ENCODE results near the gene CADPS2. TPM values are rescaled to one million over a fixed set of nuclear protein-coding genes. Genes with fewer than 3 reads are reported as not detected.

Gene CADPS2
- total RNA-seq, 4 donors from 2014 or later: 27.7 to 46.2 (median 32.6) TPM

GRCh38 chr7:122305475-122306319, 580.6 kb downstream of the CADPS2 start:
- Histone ChIP-seq H3K27ac (no peak overlapping the region), H3K9me3 (no peaks in the 10 kb centered on the region), H3K4me3 (replicated peaks in 1 of 3) (peak overlapping the region in 1 of 3 donors; percentile 3), H3K4me1 (peaks cover 28 to 43% of the 10 kb centered on the region in 2 donors), H3K36me3 (no peaks in the 10 kb centered on the region), H3K27me3 (peaks cover 95% of the 10 kb centered on the region)
- TF ChIP-seq POLR2A (IDR thresholded peaks at IDR 0.05): no peak
- TF ChIP-seq CTCF (IDR thresholded peaks at IDR 0.05): no peak
- peak in 1 of 2 donors; percentile 19 for DNase-seq
- intact Hi-C loops (cut with DNase I): no loop called here
- WGBS, 2 donors: 3% methylated on average over 18 to 39 of the region's 65 CpGs

DNA sequence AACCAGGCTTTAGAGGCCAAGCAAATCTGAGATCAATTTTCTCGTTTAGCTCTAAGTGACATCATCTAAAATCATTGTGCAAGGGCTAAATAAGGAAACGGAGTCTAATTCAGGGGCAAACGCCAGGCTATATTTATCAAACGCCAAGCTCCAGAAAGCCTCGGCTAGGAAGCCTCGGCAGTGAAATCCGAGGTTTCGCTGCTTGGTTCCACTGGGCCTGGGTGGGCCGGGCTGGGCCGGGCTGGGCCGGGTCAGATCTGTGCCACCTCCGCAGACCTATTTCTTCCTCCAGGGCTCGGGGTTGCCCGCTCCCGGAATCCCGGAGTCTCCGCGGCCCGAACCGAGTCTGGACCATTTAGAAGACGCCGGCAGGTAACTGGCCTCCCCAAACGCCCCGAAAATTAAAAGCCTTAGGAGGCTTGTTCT, 581.3 kb downstream of the CADPS2 start:
- H3K27ac ChIP-seq: no peak overlapping the region
- intact Hi-C loops (cut with DNase I): no loop called here
- H3K4me3 ChIP-seq (replicated peaks in 1 of 3): peak overlapping the region in 1 of 3 donors; percentile 3
- H3K9me3 ChIP-seq: no peaks in the 10 kb centered on the region
- no peak for DNase-seq
- H3K36me3 ChIP-seq: no peaks in the 10 kb centered on the region
- peaks cover 27 to 42% of the 10 kb centered on the region in 2 donors for H3K4me1 ChIP-seq
- TF ChIP-seq CTCF (IDR thresholded peaks at IDR 0.05) (no peak), POLR2A (IDR thresholded peaks at IDR 0.05) (no peak)
- peaks cover 95% of the 10 kb centered on the region for H3K27me3 ChIP-seq
- WGBS, 2 donors: 5% methylated on average over 9 to 17 of the region's 24 CpGs

DNA sequence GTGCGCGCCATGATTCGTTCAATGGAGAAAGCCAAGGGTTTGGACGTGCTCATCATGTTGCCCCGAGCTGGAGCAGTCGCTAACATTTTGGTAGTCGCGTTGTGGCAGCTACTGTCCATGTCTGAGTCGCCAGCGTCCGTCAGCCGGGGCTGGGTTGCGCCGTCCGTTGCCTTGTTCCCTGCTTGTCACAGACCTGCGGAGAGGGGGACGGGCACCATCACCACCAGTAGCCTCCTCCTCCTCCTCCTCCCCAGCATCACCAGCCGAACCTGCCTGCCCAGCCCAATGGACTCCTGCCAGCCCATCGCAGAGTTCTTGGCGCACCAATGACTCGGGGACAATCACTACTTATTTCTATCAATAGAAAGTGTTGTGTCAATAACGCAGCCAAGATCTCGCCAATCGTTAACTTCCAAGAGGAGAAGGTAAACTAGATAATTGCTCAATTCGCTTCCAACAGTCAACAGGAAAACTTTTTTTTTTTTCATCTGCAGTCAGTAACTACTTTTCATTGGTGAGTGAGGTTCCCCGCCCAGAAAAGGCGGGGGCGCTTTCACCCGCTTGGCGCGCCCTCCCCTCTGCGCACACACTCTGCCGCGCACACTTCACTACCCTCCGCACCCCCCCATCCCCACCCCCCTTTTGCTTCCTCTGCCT, 581.8 kb downstream of the CADPS2 start, which contains the start of gene FEZF1:
FEZF1 (minus strand) TSS at position 432 of the 657 bp plus-strand sequence; CDS start at position 119, 313 bp downstream.
- peaks cover 95% of the 10 kb centered on the region for H3K27me3 ChIP-seq
- no peaks in the 10 kb centered on the region for H3K36me3 ChIP-seq
- peak within 1 kb of the TSS in 1 of 3 donors; percentile 3 for H3K4me3 ChIP-seq (replicated peaks in 1 of 3)
- H3K9me3 ChIP-seq: no peaks in the 10 kb centered on the region
- peaks cover 28 to 41% of the 10 kb centered on the region in 2 donors for H3K4me1 ChIP-seq
- no peak for TF ChIP-seq CTCF (IDR thresholded peaks at IDR 0.05)
- no peak for TF ChIP-seq POLR2A (IDR thresholded peaks at IDR 0.05)
- intact Hi-C loops (cut with DNase I): no loop called here
- peak in 1 of 2 donors; percentile 23 for DNase-seq
- H3K27ac ChIP-seq: no peak within 1 kb of the TSS
- 7 to 8% methylated on average over 35 of the region's 35 CpGs for WGBS, 2 donors

DNA sequence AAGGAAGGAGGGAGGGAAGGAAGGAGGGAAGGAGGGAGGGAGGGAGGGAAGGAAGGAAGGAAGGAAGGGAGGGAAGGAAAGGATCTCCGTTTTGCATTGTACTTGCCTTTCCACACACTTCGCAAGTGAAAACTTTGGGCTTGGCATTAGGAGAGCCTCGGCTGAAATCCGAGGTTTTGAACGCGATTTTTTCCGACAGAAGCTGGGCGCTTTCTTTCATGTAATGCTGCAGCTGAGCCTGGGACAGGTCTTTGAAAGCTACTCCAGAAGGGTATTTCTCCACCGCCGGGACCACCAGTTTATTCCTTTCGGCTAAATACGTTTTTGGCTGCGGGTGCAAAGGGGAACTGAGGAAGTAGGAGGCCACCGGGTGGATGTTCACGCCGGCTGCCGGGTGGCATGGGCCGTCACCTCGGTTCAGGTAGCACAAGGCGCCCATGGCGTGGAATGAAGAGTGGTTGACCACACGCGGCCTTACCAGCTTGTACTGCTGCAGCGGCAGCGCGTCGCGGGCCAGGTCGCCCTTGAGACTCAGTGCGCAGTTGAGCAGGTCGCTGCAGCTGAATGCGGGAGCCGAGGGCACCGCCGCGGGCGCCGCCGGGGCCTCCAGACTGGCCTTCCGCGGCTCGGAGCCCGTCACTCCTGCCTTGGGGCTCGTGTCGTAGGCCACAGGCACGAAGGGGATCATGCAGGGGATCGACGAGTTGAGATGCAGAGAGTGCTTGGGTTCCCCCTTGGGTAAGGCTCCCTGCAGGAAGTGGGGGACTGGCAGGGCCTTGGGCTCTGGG, 582.5 kb downstream of the CADPS2 start:
- peaks cover 28 to 41% of the 10 kb centered on the region in 2 donors for H3K4me1 ChIP-seq
- intact Hi-C loops (cut with DNase I): no loop called here
- WGBS, 2 donors: 3 to 7% methylated on average over 28 to 29 of the region's 48 CpGs
- H3K27me3 ChIP-seq: peaks cover 91% of the 10 kb centered on the region
- H3K4me3 ChIP-seq (replicated peaks in 1 of 3): no peak overlapping the region
- TF ChIP-seq CTCF (IDR thresholded peaks at IDR 0.05) (no peak), POLR2A (IDR thresholded peaks at IDR 0.05) (no peak)
- H3K27ac ChIP-seq: no peak overlapping the region
- no peaks in the 10 kb centered on the region for H3K9me3 ChIP-seq
- H3K36me3 ChIP-seq: no peaks in the 10 kb centered on the region
- DNase-seq: peak in 1 of 2 donors; percentile 12
